Astrocyte of the spinal cord (primary cell): ENCODE results near the gene EGFL8.

Experiments
- DNase-seq: peaks from one replicate; pipeline ENCODE4 v3.0.0; 2011; ENCODE audit warnings: low read depth, low spot score
- H3K4me3 ChIP-seq: 2 replicates; pipeline ENCODE4 v1.5.1; 2011; ENCODE audit warnings: low read depth, mild to moderate bottlenecking, low read length, moderate library complexity
- in situ Hi-C: cut with HindIII; loops from 2 replicates; pipeline ENCODE4 v1.10.0; 2017; ENCODE audit warnings: low sequenced_read_pairs
- TF ChIP-seq, protein P1 (sequence below): IDR thresholded peaks from 2 replicates; pipeline ENCODE4 v1.5.1; 2012; ENCODE audit warnings: low read depth, mild to moderate bottlenecking, low read length, inconsistent platforms

EGFL8 gene

DNA sequence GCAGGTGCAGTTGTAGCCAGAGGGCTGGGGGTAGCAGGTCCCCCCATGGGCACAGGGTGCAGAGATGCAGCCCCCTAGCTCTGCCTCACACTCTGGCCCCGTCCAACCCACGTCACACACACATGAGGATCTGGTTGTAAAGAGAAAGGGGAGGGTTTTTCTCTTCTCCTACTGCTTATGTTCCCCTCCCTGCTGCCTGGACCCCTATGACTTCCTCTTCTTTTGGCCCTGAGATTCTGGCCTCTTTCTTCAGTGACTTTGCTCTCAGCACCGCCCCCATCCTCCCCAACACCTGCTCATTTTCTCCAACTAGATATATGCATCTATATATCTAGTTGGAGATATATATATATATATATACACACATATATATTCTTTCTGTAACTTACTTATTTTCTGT, 49.7 kb downstream of the EGFL8 start:
- in situ Hi-C loops, result no loop called here
- no peak for DNase-seq
- TF ChIP-seq, protein P1, sequence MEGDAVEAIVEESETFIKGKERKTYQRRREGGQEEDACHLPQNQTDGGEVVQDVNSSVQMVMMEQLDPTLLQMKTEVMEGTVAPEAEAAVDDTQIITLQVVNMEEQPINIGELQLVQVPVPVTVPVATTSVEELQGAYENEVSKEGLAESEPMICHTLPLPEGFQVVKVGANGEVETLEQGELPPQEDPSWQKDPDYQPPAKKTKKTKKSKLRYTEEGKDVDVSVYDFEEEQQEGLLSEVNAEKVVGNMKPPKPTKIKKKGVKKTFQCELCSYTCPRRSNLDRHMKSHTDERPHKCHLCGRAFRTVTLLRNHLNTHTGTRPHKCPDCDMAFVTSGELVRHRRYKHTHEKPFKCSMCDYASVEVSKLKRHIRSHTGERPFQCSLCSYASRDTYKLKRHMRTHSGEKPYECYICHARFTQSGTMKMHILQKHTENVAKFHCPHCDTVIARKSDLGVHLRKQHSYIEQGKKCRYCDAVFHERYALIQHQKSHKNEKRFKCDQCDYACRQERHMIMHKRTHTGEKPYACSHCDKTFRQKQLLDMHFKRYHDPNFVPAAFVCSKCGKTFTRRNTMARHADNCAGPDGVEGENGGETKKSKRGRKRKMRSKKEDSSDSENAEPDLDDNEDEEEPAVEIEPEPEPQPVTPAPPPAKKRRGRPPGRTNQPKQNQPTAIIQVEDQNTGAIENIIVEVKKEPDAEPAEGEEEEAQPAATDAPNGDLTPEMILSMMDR, result no peak
- H3K4me3 ChIP-seq, result no peak overlapping the region

DNA sequence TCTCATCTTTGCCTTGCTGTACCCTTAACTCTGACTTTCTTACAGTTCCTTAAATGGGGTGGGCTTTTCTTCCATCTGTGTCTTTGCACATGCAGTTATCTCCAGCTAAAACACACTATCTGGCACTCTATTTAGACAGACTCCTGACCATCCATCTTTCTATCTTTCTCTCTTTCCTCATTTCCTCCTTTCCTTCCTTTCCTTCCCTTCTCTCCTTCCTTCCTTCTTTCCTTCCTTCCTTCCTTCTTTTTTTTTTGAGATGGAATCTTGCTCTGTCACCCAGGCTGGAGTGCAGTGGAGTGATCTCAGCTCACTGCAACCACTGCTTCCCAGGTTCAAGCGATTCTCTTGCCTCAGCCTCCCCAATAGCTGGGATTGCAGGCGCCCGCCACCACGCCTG, 51.2 kb downstream of the EGFL8 start:
- in situ Hi-C loops, result no loop called here
- DNase-seq, result no peak
- H3K4me3 ChIP-seq, result no peak overlapping the region
- TF ChIP-seq, protein P1, result no peak

DNA sequence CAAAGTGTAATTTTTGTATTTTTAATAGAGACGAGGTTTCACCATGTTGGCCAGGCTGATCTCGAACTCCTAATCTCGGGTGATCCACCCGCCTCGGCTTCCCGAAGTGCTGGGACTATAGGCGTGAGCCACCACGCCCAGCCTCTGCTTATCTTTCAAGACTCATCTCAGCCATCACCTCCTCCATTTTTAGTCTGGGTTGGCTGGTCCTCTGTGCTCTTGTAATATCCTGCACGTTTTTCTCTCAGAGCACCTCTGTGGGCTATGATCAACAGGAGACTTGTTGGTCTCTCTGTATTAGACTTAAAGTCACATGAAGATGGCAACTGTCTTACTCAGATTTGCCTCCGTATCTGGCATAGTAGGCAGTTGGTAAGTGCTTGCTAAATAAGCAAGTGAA, 51.9 kb downstream of the EGFL8 start:
- H3K4me3 ChIP-seq, result no peak overlapping the region
- DNase-seq, result no peak
- TF ChIP-seq, protein P1, result no peak
- in situ Hi-C loops, result no loop called here

DNA sequence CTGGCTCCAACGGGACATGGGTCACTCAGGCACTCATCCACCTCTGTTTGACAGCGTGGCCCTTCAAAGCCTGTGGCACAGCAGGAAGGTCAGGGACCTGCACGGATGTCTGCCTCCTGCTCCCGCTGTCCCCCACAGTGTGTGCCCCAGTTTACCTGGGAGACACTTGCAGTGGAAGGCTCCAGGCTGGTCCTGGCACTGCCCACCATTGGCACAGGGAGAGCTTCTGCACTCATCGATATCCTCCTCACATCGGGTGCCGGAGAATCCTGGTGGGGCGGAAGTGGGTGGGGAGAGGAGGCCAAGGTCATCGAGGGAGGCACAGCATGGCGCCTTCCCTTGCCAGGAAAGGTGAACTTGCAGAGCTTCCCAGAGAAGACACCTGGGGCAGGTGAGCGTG, 52.6 kb downstream of the EGFL8 start:
- no peak overlapping the region for H3K4me3 ChIP-seq
- TF ChIP-seq, protein P1, result no peak
- DNase-seq, result no peak
- in situ Hi-C loops, result no loop called here
